ENCODE data around the gene MTCL1.

MTCL1 gene

DNA sequence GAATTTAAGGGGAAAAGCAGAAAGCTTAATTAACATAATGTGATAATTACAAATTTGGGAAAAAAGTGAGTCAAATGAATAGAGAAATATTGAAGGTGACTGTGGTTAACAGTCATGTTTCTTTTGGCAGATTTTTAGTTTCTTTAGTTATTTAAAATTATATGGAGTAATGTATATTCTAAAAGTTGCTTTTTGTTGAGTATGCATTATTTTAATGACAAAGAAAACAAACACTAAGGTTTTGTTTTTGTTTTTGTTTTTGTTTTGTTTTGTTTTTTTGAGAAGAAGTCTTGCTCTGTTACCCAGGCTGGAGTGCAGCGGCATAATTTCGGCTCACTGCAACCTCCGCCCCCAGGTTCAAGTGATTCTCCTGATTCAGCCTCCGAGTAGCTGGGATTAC is 30.3 kb upstream of the MTCL1 start:
- TF ChIP-seq, protein P1, sequence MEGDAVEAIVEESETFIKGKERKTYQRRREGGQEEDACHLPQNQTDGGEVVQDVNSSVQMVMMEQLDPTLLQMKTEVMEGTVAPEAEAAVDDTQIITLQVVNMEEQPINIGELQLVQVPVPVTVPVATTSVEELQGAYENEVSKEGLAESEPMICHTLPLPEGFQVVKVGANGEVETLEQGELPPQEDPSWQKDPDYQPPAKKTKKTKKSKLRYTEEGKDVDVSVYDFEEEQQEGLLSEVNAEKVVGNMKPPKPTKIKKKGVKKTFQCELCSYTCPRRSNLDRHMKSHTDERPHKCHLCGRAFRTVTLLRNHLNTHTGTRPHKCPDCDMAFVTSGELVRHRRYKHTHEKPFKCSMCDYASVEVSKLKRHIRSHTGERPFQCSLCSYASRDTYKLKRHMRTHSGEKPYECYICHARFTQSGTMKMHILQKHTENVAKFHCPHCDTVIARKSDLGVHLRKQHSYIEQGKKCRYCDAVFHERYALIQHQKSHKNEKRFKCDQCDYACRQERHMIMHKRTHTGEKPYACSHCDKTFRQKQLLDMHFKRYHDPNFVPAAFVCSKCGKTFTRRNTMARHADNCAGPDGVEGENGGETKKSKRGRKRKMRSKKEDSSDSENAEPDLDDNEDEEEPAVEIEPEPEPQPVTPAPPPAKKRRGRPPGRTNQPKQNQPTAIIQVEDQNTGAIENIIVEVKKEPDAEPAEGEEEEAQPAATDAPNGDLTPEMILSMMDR (conservative IDR thresholded peaks at IDR 0.05): no peak
- TF ChIP-seq ZFX (IDR thresholded peaks at IDR 0.05): no peak
- no peak overlapping the region for H3K27ac ChIP-seq

DNA sequence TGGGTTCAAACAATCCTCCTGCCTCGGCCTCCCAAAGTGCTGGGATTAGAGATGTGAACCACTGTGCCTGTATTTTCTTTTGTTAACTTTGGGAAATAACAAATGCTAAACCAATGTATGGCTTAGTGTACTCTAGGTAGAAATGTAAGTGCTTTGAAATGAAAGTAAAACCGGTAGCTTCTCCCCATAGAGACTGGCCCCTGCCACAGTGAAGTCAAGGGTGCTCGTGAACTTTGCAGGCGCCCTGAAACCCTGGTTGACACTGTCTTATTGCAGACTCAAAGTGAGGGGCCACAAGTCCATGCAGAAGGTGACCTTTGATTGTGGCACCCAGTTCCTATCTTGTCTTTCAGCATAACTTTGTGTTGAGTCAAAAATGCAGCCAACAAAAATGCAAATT is 24.2 kb upstream of the MTCL1 start:
- TF ChIP-seq, protein P1 (conservative IDR thresholded peaks at IDR 0.05): no peak
- no peak overlapping the region for H3K27ac ChIP-seq

DNA sequence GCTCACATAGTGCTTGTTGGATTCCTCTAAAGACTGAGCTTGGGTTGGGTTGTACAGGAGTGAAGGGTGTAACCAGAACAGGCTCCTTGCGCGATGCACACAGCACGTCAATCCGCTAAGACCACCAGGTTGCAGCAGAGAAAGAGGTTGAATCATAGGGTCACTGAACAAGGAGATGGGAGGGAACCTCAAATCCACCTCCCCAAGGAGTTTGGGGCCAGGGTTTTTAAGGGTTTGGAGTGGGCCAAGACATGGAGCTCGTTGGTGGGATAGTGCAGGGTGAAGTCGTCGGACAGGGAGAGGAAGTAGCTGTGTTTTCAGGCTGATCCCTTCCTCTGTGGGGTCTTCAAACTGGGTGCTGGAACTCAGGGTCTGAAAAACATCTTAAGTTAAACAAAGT is 20.8 kb upstream of the MTCL1 start:
- no peak for TF ChIP-seq ZFX (IDR thresholded peaks at IDR 0.05)
- TF ChIP-seq, protein P1 (conservative IDR thresholded peaks at IDR 0.05): no peak
- no peak overlapping the region for H3K27ac ChIP-seq

DNA sequence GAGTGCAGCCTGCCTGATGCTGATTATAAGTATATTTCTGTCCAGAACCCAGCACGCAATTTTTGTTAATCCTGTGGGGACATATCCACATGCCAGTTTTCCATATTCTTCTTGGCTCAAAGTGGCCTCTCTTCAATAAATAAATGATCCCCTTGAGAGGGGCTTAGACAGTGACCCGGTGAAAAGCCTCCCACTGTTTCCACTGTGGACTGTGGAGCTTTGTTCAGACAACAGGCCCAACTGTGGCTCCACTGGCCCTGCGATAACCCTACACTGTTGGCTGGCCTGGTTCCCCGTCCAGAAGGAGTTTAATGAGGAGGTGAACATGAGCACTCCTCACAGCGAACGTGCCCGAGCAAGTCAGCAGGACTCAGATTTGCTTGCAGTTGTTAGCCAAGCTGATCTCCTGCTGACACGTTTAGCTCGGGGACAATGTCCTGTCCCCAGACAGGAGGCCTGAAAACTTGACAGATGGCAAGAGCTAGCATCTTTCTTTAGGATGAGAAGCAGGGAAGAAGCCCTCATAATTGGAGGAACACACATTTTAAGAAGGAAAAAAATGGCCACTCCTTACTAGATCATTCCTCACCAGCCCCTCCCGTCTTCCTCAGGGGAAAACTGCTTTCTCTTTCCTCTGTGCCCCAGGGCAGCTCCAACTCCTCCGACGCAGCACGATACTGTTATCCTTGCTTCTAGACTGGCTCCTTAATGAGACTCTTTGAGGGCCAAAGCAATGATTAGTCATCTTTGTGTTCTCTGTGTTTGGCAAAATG is 20.0 kb upstream of the MTCL1 start:
- no peak for TF ChIP-seq ZFX (IDR thresholded peaks at IDR 0.05)
- no peak overlapping the region for H3K27ac ChIP-seq

DNA sequence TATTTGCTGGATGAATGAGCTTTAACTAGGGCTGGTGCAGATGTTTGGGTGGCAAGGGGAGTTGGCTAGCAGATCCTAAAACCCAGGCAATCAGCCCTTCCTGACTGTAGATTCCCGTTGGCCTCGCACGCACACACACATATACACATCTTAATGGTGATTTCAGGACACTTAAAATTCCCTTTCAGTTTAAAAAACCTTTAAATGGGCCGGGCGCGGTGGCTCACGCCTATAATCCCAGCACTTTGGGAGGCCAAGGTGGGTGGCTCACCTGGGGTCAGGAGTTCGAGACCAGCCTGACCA is 19.5 kb upstream of the MTCL1 start:
- TF ChIP-seq, protein P1 (conservative IDR thresholded peaks at IDR 0.05): no peak
- no peak for TF ChIP-seq ZFX (IDR thresholded peaks at IDR 0.05)
- H3K27ac ChIP-seq: no peak overlapping the region

DNA sequence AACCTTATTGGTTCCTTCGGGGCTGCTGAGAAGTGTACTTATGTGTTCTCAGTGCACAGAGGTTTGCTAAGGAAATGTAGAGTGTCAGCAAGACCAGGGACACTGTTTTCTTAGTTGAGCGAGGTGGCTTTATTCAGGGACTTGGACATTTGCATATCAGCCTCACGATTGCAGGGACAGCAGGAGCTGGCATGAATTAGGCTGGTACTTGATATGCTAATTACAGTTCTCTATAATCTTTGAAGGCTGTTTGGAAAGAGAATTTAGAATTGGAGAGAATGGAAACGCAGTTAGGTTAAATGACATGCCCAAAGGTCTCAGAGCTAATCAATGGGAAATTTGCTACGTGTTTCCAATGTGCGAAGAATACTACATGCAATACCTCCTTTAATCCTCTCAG is 18.7 kb upstream of the MTCL1 start:
- no peak overlapping the region for H3K27ac ChIP-seq
- TF ChIP-seq, protein P1 (conservative IDR thresholded peaks at IDR 0.05): no peak
- TF ChIP-seq ZFX (IDR thresholded peaks at IDR 0.05): no peak

DNA sequence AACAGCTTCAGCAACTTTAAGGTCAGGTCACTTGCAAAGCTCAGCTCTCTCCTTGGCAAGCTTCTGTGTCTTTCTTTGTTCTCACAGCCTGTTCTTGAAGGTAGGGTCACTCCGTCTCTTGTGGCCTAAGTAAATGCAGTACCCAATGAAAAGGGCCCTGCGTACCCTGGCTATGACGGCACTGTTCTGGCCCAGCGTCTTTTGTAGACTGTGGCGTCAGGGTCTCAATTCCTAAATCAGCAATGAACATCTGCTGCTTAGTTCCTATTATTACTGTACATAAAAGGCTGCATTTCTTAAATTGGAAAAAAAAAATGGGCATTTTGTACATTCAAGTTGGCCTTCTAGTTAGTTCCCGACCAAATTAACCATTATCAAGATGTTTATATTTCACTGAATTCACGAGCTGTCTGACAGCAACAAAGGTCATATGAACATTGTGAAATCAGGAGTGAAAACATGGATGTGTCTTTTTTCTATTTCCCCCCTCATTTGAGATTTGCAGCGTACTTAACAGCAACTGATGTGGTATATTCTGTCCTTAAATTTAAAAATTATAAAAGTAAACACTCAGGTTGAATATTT is 17.0 kb upstream of the MTCL1 start:
- TF ChIP-seq ZFX (IDR thresholded peaks at IDR 0.05): no peak
- TF ChIP-seq, protein P1 (conservative IDR thresholded peaks at IDR 0.05): no peak
- H3K27ac ChIP-seq: no peak overlapping the region

DNA sequence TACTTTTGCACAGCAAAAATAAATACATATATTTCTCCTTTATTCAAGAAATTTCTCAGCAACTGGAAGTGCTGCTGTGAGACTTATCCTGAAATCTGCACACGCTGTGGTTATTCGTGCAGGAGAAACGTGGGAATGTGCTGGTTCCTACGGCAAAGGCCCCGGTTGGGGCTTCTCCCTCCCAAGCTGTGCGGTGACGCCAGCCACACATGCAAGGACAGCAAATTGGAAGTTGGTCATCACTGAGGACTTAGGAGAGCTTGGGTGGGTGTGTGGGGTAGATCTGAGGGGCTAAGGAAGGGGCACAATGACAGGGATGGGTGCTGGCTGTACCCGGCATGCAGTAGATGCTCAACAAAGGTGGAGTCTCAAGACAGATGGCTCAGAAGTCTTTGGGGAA is 16.5 kb upstream of the MTCL1 start:
- TF ChIP-seq, protein P1 (conservative IDR thresholded peaks at IDR 0.05): no peak
- no peak for TF ChIP-seq ZFX (IDR thresholded peaks at IDR 0.05)
- no peak overlapping the region for H3K27ac ChIP-seq
